Thyroid gland (tissue), 4 donors: ENCODE data around the gene MPPED1.

Experiments
- POLR2A ChIP-seq, 2 donors: fragments of 450-650 bp; IDR thresholded peaks; one replicate each; pipeline ENCODE4 v1.6.1; 2017; ENCODE audit warnings: antibody characterized with exemption in 2 of 2, mild to moderate bottlenecking in 2 of 2, moderate library complexity in 1 of 2
- TF ChIP-seq, protein P1 (sequence below), 6 experiments: fragments of 200-600 bp in 3 of 6; fragments of 450-650 bp in 3 of 6; sonication (generic) in 3 of 6; IDR thresholded peaks; one replicate each; pipeline ENCODE4 v1.5.1; 2016 to 2019; ENCODE audit warnings: antibody characterized with exemption in 6 of 6, mild to moderate bottlenecking in 2 of 6, inconsistent platforms in 1 of 6, moderate library complexity in 1 of 6

DNA sequence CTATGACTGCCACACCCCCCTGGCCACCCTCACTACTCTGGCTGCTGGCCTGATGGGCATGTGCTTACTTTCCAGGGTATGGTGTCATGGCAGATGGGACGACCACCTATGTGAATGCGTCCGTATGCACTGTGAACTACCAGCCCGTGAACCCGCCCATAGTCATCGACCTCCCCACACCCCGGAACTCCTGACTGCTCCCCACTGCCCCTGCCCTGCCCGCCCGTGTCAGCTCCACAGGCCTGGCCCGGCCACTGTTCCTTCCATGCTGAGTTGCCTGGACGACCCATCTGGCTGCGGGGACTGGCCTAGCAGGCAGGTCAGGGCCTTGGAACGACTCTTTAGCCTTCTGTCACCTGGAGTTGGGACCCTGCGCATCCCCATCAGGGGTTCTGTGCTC lies 93.6 kb downstream of the MPPED1 start:
- TF ChIP-seq, protein P1, sequence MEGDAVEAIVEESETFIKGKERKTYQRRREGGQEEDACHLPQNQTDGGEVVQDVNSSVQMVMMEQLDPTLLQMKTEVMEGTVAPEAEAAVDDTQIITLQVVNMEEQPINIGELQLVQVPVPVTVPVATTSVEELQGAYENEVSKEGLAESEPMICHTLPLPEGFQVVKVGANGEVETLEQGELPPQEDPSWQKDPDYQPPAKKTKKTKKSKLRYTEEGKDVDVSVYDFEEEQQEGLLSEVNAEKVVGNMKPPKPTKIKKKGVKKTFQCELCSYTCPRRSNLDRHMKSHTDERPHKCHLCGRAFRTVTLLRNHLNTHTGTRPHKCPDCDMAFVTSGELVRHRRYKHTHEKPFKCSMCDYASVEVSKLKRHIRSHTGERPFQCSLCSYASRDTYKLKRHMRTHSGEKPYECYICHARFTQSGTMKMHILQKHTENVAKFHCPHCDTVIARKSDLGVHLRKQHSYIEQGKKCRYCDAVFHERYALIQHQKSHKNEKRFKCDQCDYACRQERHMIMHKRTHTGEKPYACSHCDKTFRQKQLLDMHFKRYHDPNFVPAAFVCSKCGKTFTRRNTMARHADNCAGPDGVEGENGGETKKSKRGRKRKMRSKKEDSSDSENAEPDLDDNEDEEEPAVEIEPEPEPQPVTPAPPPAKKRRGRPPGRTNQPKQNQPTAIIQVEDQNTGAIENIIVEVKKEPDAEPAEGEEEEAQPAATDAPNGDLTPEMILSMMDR (IDR thresholded peaks at IDR 0.05) = no peak
- TF ChIP-seq POLR2A (IDR thresholded peaks at IDR 0.05) = no peak
